Germinal center (tissue), 1 donor: ENCODE data around the gene SHQ1.
"Not testable (repeated sequence)": the region's sequence is repeated elsewhere in the genome, so short reads cannot be mapped to it uniquely, and the experiment has no call there.

ENCODE experiments used
- DNase-seq: peaks from one replicate; pipeline ENCODE4 v3.0.0; 2012; ENCODE audit warnings: mixed read lengths, low spot score

Gene SHQ1

GRCh38 chr3:72719137-72719536 lies 129.1 kb downstream of the SHQ1 start:
- no peak for DNase-seq

- DNase-seq = not testable (repeated sequence)
Measured at GRCh38 chr3:72714135-72714534, 134.1 kb downstream of the SHQ1 start.

DNA sequence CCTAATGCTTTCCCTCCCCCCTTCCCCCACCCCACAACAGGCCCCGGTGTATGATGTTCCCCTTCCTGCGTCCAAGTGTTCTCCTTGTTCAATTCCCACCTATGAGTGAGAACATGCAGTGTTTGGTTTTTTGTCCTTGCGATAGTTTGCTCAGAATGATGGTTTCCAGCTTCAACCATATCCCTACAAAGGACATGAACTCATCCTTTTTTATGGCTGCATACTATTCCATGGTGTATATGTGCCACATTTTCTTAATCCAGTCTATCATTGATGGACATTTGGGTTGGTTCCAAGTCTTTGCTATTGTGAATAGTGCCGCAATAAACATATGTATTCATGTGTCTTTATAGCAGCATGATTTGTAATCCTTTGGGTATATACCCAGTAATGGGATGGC lies 137.8 kb downstream of the SHQ1 start:
- DNase-seq = not testable (repeated sequence)

DNA sequence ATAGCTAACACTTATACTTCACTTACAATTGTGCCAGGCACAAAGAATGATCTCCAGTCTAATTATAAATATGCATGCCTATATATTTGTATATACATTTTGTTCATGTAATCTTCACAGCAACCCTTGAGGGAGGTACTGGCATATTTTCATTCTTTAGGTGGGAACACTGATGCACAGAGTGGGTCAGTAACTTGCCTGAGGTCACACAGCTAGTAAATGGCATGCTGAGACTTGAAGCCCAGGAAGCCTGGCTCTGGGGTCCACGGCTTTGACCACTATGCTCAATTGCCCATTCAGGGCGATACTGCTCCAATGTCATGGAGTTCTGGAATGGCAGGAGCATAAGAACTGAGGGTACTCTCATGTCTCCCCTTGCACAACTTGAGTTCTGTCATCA lies 139.8 kb downstream of the SHQ1 start:
- no peak for DNase-seq

DNA sequence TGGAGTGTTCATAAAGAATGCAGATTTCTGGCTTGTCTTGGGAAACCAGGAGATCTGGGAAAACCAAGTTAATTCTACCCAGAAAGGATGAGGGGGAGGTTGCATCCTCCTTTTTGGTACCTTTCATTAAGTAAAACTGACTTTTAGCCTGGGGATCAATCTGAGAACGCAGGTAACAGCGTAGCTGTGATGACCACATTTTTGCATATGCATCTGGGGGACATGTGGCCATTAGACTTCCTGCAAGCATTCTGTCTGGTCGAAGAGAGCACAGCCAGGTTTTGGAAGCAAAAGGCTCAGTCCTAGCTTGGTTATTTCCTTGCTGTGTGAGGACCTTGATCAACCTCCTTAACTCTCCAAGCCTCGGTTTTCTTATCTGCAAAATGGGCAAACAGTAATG lies 145.2 kb downstream of the SHQ1 start:
- DNase-seq = no peak

GRCh38 chr3:72702390-72702789 lies 145.9 kb downstream of the SHQ1 start:
- no peak for DNase-seq

DNA sequence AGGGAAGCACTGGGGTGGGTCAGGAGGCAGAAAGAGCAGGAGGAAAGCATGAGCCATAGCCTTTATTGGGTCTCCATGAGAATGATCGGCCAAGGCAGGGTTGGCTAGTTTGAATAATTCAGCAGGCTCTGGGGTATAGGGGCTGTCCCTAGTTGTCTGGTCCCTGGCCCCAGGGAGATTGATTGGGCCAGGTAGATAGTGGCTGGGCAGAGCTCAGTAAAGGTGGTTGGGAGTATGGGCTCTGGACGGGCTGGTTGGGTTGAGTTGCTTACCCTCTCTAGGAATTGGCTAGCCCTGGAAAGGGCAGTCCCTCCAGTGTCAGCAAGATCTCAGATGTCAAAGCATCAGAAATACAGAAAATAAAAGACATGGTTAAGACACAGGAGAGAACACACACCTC lies 148.1 kb downstream of the SHQ1 start:
- no peak for DNase-seq

GRCh38 chr3:72699631-72700030 lies 148.6 kb downstream of the SHQ1 start:
- DNase-seq = no peak
